Right atrium auricular region (tissue), 2 donors: ENCODE data around the gene RAET1E. TPM values are rescaled to one million over a fixed set of nuclear protein-coding genes. Genes with fewer than 3 reads are reported as not detected.
"Not testable (repeated sequence)": the region's sequence is repeated elsewhere in the genome, so short reads cannot be mapped to it uniquely, and the experiment has no call there.

ENCODE experiments used
- DNase-seq: peaks from one replicate; pipeline ENCODE4 v3.0.0-alpha.2; 2019; ENCODE audit warnings: low spot score
- H3K27ac ChIP-seq, 2 donors: fragments of 200-600 bp; sonication (generic); 1 replicate in 1 of 2; 2 replicates in 1 of 2; pipeline ENCODE4 v1.5.1; 2016 to 2019
- H3K27me3 ChIP-seq, 2 donors: fragments of 200-600 bp; sonication (generic); one replicate each; pipeline versions ENCODE4 v1.5.1 to v1.6.0; 2017 to 2019
- H3K36me3 ChIP-seq: fragments of 200-600 bp; sonication (generic); one replicate; pipeline ENCODE4 v1.5.1; 2016
- H3K4me1 ChIP-seq, 2 donors: fragments of 200-600 bp; sonication (generic); one replicate each; pipeline versions ENCODE4 v1.5.1 to v1.6.0; 2017 to 2019
- H3K4me3 ChIP-seq, 2 donors: fragments of 200-600 bp; sonication (generic); 1 replicate in 1 of 2; 2 replicates in 1 of 2; pipeline ENCODE4 v1.5.1; 2017 to 2019; ENCODE audit warnings: mild to moderate bottlenecking in 1 of 2, moderate library complexity in 1 of 2
- H3K9me3 ChIP-seq, 2 donors: fragments of 200-600 bp; sonication (generic); one replicate each; pipeline ENCODE4 v1.5.1; 2019
- total RNA-seq, 2 donors: library from RNA; depleted of rRNA; stranded (reverse); fragments of >200 nt; gene quantifications; one replicate each; pipeline ENCODE4 v1.1.0, GENCODE V29; 2016
- TF ChIP-seq, protein P1 (sequence below), 2 donors: fragments of 200-600 bp; sonication (generic); IDR thresholded peaks; one replicate each; pipeline ENCODE4 v1.5.1; 2019; ENCODE audit warnings: antibody characterized with exemption in 2 of 2

The RAET1E gene
- total RNA-seq, 2 donors from 2014 or later: 0.52 to 4.3 TPM

DNA sequence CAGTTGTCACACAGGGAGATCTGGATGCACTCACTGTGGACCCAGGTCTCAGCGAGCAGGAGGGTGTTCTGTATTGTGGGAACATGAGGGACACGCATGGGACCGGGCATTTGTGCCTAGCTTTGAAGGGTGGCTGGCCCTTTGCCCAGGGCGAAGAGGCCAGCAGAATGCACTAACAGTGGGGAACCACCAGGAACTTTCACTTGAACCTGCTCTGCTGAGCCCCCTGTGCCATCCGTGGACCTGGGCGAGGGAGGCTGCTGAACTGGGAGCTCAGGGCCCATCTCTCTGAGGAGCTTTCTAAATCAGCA is 42.7 kb upstream of the RAET1E start:
- TF ChIP-seq, protein P1, sequence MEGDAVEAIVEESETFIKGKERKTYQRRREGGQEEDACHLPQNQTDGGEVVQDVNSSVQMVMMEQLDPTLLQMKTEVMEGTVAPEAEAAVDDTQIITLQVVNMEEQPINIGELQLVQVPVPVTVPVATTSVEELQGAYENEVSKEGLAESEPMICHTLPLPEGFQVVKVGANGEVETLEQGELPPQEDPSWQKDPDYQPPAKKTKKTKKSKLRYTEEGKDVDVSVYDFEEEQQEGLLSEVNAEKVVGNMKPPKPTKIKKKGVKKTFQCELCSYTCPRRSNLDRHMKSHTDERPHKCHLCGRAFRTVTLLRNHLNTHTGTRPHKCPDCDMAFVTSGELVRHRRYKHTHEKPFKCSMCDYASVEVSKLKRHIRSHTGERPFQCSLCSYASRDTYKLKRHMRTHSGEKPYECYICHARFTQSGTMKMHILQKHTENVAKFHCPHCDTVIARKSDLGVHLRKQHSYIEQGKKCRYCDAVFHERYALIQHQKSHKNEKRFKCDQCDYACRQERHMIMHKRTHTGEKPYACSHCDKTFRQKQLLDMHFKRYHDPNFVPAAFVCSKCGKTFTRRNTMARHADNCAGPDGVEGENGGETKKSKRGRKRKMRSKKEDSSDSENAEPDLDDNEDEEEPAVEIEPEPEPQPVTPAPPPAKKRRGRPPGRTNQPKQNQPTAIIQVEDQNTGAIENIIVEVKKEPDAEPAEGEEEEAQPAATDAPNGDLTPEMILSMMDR (IDR thresholded peaks at IDR 0.05): no peak
- Histone ChIP-seq H3K27ac (no peak overlapping the region), H3K4me1 (peaks cover 0 to 26% of the 10 kb centered on the region in 2 donors), H3K9me3 (no peaks in the 10 kb centered on the region), H3K4me3 (no peak overlapping the region), H3K27me3 (peaks cover 28 to 40% of the 10 kb centered on the region in 2 donors), H3K36me3 (no peaks in the 10 kb centered on the region)
- DNase-seq: peak; percentile 52

DNA sequence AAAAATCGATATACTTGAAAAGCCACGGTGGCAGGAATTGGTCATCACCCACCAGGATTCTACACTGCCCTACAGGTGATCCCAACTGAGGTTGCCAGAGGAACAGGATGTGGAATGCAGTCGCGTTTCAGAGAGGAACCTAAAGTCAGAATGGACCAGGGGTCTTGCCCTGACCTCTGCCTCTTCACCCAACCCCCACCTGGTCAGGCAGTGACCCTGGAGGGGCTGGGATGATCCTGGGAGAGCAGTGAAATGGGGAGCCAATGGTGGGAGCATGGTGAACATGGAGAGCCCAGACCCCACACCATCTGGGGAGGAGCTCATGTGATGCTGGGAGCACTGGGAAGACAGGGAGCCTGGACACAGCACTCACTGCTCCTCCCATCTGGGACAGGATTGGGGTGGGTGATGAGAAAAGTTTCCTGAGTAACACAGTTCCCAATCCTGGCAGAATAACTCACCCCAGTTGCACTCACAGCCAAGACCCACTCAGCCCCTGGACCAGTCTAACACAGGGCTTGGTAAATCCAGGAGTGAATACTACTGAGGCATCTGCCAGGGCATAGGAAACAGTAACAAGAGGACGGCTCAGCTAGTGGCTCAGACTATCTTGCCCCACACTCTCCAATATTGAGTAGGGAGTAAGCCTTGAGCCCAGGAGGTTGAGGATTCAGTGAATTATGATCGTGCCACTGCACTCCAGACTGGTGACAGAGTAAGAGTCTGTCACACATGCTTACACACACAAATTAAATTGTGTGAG is 42.2 kb upstream of the RAET1E start:
- H3K27me3 ChIP-seq: peaks cover 28 to 40% of the 10 kb centered on the region in 2 donors
- no peak overlapping the region for H3K4me3 ChIP-seq
- peak; percentile 51 for DNase-seq
- TF ChIP-seq, protein P1 (IDR thresholded peaks at IDR 0.05): no peak
- H3K9me3 ChIP-seq: no peaks in the 10 kb centered on the region
- H3K27ac ChIP-seq: no peak overlapping the region
- no peaks in the 10 kb centered on the region for H3K36me3 ChIP-seq
- H3K4me1 ChIP-seq: peaks cover 0 to 26% of the 10 kb centered on the region in 2 donors

DNA sequence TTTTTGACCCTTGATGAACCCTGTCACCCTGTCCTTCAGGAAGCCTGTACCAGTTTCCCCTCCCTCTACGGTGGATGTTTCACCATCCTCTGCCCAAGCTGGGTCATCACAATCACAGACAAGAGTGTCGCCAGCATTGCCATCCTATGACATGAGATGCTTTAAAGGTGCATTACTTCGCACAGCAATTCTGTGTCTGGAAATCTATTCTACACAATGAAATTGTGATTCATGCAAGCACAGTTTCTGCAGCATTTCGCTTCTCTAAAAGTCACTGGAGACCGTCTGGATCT is 41.4 kb upstream of the RAET1E start:
- TF ChIP-seq, protein P1 (IDR thresholded peaks at IDR 0.05): no peak

DNA sequence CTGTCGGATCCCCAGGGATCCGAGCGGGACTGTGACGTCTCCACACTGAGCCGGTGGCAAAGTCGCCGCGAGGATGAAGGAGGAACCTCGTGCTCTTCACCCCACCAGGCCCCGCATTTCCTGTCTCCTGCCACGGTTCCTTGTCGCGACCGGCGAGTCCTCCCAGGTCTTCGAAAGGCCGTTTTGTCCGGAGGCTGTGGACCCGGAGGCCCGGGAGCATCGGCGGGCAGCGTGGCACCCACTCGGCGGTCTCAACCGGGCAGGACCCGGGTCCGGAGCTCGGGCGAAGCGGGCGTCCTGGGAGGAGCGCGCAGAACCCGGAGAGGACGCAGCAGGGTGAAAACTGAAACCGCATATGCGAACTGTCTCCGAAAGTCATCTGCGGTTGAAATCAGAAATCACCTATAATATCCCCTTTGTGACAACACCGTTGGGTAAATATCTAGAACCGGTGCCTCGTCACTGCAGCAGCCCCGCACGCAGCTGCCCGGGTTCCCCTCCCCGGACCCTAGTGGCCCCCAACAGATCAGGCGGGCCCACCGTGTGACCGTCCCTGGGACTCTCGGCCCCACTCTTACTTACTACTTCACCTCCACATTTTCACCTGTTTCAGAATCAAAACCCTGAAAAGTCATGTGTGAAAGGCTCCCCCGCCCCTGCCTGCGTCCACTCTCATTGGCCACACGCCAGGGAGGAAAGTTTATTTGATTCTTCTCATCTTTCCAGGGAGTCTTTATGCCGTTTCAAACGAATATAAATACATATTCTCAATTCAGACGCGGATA is 40.9 kb upstream of the RAET1E start:
- DNase-seq: peak; percentile 58
- H3K4me1 ChIP-seq: peaks cover 0 to 26% of the 10 kb centered on the region in 2 donors
- TF ChIP-seq, protein P1 (IDR thresholded peaks at IDR 0.05): no peak
- no peaks in the 10 kb centered on the region for H3K36me3 ChIP-seq
- no peak overlapping the region for H3K27ac ChIP-seq
- peaks cover 32 to 40% of the 10 kb centered on the region in 2 donors for H3K27me3 ChIP-seq
- H3K4me3 ChIP-seq: peak overlapping the region in 1 of 2 donors; percentile 46
- H3K9me3 ChIP-seq: no peaks in the 10 kb centered on the region

More for the DNA sequence above, 41.4 kb upstream of the RAET1E start:
- no peak overlapping the region for H3K4me3 ChIP-seq
- no peaks in the 10 kb centered on the region for H3K9me3 ChIP-seq
- H3K4me1 ChIP-seq: peaks cover 0 to 26% of the 10 kb centered on the region in 2 donors
- no peaks in the 10 kb centered on the region for H3K36me3 ChIP-seq
- DNase-seq: no peak
- peaks cover 32 to 40% of the 10 kb centered on the region in 2 donors for H3K27me3 ChIP-seq
- no peak overlapping the region for H3K27ac ChIP-seq

DNA sequence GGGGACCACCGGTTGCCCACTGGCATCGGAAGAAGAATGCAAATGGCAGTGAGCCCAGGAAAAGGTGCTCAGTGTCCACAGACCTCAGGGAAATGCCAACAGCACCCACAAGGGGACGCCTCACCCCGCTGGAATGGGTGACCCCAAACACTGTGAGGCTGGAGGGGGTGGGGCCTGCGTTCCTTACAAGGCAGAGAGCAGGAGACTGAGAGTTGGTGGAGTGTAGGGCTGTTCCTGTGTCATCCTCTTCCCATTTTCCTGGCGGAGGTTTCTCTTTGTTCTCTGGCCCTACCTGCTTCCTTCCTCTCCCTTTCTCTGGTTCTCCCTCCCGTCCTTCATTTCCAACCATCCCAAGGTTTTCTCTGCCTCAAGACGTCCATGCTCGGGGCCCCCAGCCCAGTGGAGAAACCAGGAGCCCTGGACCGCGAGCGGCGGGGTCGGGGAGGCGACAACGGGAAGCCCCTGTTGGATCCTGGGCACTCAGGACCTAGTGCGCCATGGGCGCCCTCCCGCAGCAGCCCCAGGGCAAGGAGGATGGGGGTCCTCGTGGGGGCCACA is 40.2 kb upstream of the RAET1E start:
- DNase-seq: not testable (repeated sequence)
- Histone ChIP-seq H3K4me3 (peak overlapping the region in 1 of 2 donors; percentile 46), H3K27me3 (peaks cover 32 to 40% of the 10 kb centered on the region in 2 donors)

DNA sequence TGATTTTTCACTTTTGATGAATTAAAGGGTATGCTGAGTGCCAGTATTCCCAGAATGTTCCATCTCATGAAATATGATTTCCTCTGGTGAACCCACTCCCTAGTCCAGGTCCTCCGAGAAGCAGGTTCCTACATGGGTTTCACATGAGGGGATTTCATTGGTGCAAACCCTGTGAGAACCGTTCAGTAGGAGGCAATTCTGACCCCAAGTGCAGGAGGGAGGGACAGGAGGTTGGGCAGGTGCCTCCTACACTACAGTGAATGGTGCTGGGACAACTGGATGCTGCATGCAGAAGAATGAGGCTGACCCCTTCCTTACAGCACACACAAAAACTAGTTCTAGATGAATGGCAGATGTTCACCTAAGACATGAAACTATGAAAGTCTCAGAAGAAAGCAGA is 38.8 kb upstream of the RAET1E start:
- peaks cover 32 to 40% of the 10 kb centered on the region in 2 donors for H3K27me3 ChIP-seq
- TF ChIP-seq, protein P1 (IDR thresholded peaks at IDR 0.05): no peak
- H3K9me3 ChIP-seq: no peaks in the 10 kb centered on the region
- no peak overlapping the region for H3K4me3 ChIP-seq
- peaks cover 0 to 21% of the 10 kb centered on the region in 2 donors for H3K4me1 ChIP-seq
- no peaks in the 10 kb centered on the region for H3K36me3 ChIP-seq
- DNase-seq: no peak
- no peak overlapping the region for H3K27ac ChIP-seq

More for the DNA sequence above, 40.2 kb upstream of the RAET1E start:
- H3K36me3 ChIP-seq, H3K9me3 ChIP-seq, H3K27ac ChIP-seq: not testable (repeated sequence)
- H3K4me1 ChIP-seq: peaks cover 0 to 26% of the 10 kb centered on the region in 2 donors
